ES-I3 (cell line): ENCODE data around the gene SMARCD3.
A peak's percentile ranks its signal among the peaks of the same experiment; 100 is the strongest.

Experiments
- H3K36me3 ChIP-seq: 2 replicates; pipeline ENCODE4 v1.6.1; 2013; ENCODE audit warnings: mild to moderate bottlenecking, low read length, control low read depth, moderate library complexity; ENCODE audit not compliant: insufficient read depth
- H3K4me1 ChIP-seq: 2 replicates; pipeline ENCODE4 v1.6.1; 2013; ENCODE audit warnings: mild to moderate bottlenecking, control low read depth, low read length; ENCODE audit not compliant: insufficient read depth
- H3K9ac ChIP-seq: 2 replicates; pipeline ENCODE4 v1.6.1; 2013; ENCODE audit warnings: low read depth, mild to moderate bottlenecking, low read length, moderate library complexity
- H3K9me3 ChIP-seq: 2 replicates; pipeline ENCODE4 v1.6.1; 2013; ENCODE audit warnings: mild to moderate bottlenecking, low read length, moderate library complexity; ENCODE audit not compliant: control insufficient read depth, insufficient read depth

The SMARCD3 gene

DNA sequence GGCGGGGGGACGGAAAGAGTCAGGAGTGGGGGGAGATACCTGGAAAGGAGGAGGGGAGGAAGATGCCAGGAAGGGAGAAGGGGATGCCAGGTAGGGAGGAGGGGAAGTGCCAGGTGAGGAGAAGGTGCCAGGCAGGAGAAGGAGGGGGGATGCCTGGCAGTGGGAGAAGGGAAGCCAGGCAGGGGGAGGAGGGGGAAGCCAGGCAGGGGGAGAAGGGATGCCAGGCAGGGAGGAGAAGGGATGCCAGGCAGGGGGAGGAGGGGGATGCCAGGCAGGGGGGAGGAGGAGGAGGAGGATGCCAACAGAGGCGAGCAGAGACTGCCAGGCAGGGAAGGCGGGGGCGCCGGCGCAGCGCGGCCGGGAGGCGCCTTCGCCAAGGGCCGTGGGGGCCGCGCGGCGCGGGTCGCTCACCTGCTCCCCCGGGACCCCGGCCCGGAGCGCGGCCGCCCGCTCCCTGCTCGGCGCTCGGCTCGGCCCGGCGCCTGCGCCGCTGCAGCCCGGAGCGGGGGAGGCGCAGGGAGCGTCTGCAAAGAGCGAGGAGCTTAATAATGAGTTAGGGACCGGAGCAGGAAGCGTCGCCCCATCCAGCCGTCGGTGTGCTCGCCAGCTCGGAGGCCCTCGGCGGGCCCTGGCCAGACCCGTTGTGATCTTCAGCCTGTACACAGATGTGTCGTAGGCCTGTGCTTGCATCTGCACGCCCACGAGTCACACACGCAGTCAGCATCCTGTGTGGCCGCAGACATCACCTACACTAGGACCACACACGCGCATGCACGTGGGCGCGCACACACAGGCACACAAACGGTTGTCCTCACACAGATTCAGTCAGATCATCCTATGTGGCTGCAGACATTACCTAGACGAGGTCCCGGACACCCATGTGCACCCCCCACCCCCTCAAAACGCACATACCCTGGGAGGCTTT lies 28.4 kb upstream of the SMARCD3 start:
- H3K36me3 ChIP-seq: no peaks in the 10 kb centered on the region
- no peaks in the 10 kb centered on the region for H3K9me3 ChIP-seq
- H3K4me1 ChIP-seq: peaks cover under 1% of the 10 kb centered on the region; the same call in 1 of the 2 replicates
- H3K9ac ChIP-seq: peak overlapping the region; percentile 11; the same call in 1 of the 2 replicates

DNA sequence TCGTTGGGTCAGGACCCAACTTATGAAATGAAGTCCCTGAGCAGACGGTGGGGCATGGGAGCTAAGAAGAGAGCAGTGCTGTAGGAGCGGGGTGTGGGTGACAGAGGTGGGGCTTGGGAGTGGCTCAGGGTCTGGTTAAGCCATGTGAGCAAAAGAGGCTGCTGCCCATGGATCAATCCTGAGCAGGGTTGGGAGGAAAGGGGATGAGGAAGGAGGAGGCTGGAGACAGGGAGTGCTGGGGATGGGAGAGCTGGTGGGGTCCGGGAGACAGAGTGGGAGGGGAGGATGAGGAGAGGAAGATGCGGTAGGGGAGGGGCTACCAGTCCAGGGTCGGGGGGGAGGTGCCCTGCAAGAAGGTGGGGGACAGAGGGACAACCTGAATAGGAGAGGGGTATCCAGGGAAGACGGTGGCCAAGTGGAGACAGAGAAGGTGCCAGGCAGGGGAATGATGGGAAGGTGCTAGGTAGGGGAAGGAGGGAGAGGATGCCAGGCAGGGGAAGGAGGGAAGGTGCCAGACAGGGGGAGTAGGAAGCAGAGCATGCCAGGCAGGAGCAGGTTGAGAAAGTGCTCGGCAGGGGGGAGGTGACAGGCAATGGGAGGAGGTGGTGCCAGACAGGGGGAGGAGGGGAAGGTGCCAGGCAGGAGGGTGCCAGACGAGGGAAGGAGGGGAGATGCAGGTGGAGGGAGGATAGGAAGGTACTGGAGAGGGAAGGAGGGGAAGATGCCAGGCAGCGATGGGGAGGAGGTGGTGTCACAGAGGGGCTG lies 27.5 kb upstream of the SMARCD3 start:
- no peaks in the 10 kb centered on the region for H3K9me3 ChIP-seq
- no peak overlapping the region for H3K9ac ChIP-seq
- peaks cover 2% of the 10 kb centered on the region; the same call in 1 of the 2 replicates for H3K4me1 ChIP-seq
- H3K36me3 ChIP-seq: no peaks in the 10 kb centered on the region

- H3K4me1 ChIP-seq: peaks cover 2% of the 10 kb centered on the region; the same call in 1 of the 2 replicates
- H3K9me3 ChIP-seq: no peaks in the 10 kb centered on the region
- no peak overlapping the region for H3K9ac ChIP-seq
- no peaks in the 10 kb centered on the region for H3K36me3 ChIP-seq
These were observed 26.7 kb upstream of the SMARCD3 start for GRCh38 chr7:151274936-151275812.

DNA sequence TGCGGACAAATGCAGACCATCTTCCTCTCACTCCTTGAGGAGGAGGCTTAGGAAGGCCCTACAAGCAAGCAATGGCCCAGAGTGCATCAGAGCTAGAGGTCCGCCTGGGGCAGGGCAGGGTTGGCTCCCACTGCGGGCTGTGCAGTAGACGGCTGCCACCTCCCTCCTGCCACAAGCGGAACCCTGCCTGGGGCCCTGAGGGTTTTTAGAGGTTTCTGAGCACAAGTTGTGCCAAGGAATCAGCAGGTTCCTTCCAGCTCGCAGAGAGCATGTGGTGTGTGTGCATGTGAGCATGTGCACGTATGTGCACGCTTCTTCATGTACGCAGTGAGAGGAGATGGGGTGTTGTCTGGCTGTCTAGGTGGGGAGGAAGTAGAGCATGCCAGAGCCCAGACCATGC lies 25.9 kb upstream of the SMARCD3 start:
- Histone ChIP-seq H3K36me3 (no peaks in the 10 kb centered on the region), H3K9me3 (no peaks in the 10 kb centered on the region), H3K4me1 (peaks cover 2% of the 10 kb centered on the region; the same call in 1 of the 2 replicates), H3K9ac (no peak overlapping the region)

GRCh38 chr7:151273651-151274390 lies 25.3 kb upstream of the SMARCD3 start:
- H3K36me3 ChIP-seq: no peaks in the 10 kb centered on the region
- H3K9me3 ChIP-seq: no peaks in the 10 kb centered on the region
- peaks cover 2% of the 10 kb centered on the region; the same call in 1 of the 2 replicates for H3K4me1 ChIP-seq
- no peak overlapping the region for H3K9ac ChIP-seq

- H3K9me3 ChIP-seq: no peaks in the 10 kb centered on the region
- no peaks in the 10 kb centered on the region for H3K36me3 ChIP-seq
- peaks cover 2% of the 10 kb centered on the region; the same call in 1 of the 2 replicates for H3K4me1 ChIP-seq
- no peak overlapping the region for H3K9ac ChIP-seq
These were observed 24.4 kb upstream of the SMARCD3 start for GRCh38 chr7:151272877-151273276.

DNA sequence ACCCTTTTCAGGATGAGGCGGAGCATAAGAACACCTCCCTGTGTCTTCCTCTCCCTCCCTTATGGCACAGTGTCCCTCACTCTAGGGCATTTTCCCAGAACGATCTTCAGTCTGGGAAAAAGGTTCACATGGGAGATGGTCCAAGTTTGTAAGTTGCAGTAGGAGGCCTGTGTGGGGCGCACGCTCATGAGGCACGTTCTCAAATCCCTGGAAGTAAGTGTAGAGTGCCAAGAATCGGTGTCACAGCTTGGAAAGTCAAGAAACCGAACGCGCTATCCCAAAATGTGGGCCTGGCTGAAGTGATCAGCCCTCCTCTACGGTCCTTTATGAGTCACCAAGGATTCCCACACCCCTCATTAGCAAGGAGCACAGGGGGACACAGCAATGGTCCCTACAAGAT lies 23.9 kb upstream of the SMARCD3 start:
- H3K9ac ChIP-seq: no peak overlapping the region
- peaks cover 2% of the 10 kb centered on the region; the same call in 1 of the 2 replicates for H3K4me1 ChIP-seq
- H3K36me3 ChIP-seq: no peaks in the 10 kb centered on the region
- no peaks in the 10 kb centered on the region for H3K9me3 ChIP-seq

GRCh38 chr7:151271699-151272355 lies 23.3 kb upstream of the SMARCD3 start:
- no peaks in the 10 kb centered on the region for H3K9me3 ChIP-seq
- H3K9ac ChIP-seq: no peak overlapping the region
- no peaks in the 10 kb centered on the region for H3K36me3 ChIP-seq
- H3K4me1 ChIP-seq: peaks cover 2% of the 10 kb centered on the region; the same call in 1 of the 2 replicates

DNA sequence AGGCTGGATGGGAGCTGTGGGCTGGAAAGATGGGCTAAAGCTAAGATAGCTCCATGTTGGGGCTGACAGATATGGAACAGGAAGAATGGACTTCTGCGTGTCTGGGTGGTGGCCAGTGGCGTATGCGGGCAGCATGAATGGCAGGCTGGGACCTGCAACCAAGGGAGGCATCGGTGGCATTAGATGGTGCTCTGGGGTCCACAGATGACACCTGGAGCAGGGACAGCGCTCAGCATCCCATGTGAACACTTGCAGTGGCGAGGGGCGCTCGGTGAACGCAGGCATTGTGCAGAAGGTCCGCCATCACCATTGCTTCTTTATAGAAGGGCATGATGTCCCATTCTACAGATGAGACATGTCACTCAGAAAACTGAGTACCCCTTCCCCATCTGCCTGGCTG lies 21.0 kb upstream of the SMARCD3 start:
- H3K36me3 ChIP-seq: no peaks in the 10 kb centered on the region
- H3K9ac ChIP-seq: no peak overlapping the region
- H3K9me3 ChIP-seq: no peaks in the 10 kb centered on the region
- peaks cover 2% of the 10 kb centered on the region; the same call in 1 of the 2 replicates for H3K4me1 ChIP-seq

GRCh38 chr7:151265351-151265931 lies 16.9 kb upstream of the SMARCD3 start:
- H3K9me3 ChIP-seq: no peaks in the 10 kb centered on the region
- no peak overlapping the region for H3K9ac ChIP-seq
- H3K4me1 ChIP-seq: no peaks in the 10 kb centered on the region
- no peaks in the 10 kb centered on the region for H3K36me3 ChIP-seq

GRCh38 chr7:151264615-151265014 lies 16.1 kb upstream of the SMARCD3 start:
- Histone ChIP-seq H3K9ac (no peak overlapping the region), H3K9me3 (no peaks in the 10 kb centered on the region), H3K36me3 (no peaks in the 10 kb centered on the region), H3K4me1 (no peaks in the 10 kb centered on the region)

DNA sequence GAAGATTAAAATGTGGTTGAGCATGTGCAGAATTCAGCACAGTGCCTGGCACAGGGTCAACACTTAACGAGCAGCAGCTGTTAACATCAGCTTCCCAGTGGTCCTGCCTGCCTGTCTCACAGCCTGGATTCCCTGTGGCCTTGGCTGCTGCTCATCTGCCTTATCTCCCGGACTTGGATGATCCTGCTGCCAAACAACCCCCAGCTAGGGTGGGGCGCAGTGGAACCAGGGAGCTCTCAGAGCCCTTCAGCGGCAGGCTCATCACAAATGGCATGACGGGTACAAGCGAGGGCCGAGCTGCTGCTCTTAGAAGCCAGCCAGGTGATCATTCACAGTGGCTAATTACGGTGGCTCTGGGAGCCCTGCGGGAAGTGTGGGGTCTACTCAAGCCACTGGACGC lies 13.0 kb upstream of the SMARCD3 start:
- Histone ChIP-seq H3K9ac (no peak overlapping the region), H3K9me3 (no peaks in the 10 kb centered on the region), H3K4me1 (no peaks in the 10 kb centered on the region), H3K36me3 (no peaks in the 10 kb centered on the region)

- no peak overlapping the region for H3K9ac ChIP-seq
- H3K9me3 ChIP-seq: no peaks in the 10 kb centered on the region
- no peaks in the 10 kb centered on the region for H3K36me3 ChIP-seq
- H3K4me1 ChIP-seq: no peaks in the 10 kb centered on the region
These were observed 12.4 kb upstream of the SMARCD3 start for GRCh38 chr7:151260883-151261282.
